Germinal center (tissue), 1 donor: Measurements from ENCODE around the gene PKP1.
A peak's percentile ranks its signal among the peaks of the same experiment; 100 is the strongest.

Experiments
- DNase-seq: peaks from one replicate; pipeline ENCODE4 v3.0.0; 2012; ENCODE audit warnings: mixed read lengths, low spot score

PKP1 gene

GRCh38 chr1:201371276-201371675, 88.0 kb downstream of the PKP1 start:
- no peak for DNase-seq

GRCh38 chr1:201371792-201372191, 88.5 kb downstream of the PKP1 start:
- DNase-seq: no peak

- no peak for DNase-seq
Observed at GRCh38 chr1:201374364-201374763, 91.1 kb downstream of the PKP1 start.

DNA sequence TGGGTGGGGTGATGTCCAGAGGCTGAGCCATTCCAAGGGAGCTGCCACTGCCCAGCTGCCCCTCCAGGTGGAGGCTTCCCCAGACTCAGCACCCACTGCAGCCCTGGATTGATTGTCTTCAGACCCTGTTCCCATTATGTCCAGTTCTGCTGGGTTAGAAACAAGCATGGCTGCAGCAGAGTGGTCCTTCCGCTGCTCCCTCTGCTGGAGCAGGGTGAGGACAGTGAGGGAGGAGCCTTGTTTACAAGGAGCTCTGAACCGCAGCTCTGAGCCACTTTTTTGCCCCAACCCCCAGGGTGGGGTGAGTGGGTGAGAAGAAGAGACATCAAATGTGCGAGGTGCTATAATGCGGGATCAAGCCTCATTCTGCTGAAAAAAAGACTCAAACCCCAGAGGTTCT, 91.9 kb downstream of the PKP1 start:
- no peak for DNase-seq

GRCh38 chr1:201376107-201376463, 92.8 kb downstream of the PKP1 start:
- no peak for DNase-seq

DNA sequence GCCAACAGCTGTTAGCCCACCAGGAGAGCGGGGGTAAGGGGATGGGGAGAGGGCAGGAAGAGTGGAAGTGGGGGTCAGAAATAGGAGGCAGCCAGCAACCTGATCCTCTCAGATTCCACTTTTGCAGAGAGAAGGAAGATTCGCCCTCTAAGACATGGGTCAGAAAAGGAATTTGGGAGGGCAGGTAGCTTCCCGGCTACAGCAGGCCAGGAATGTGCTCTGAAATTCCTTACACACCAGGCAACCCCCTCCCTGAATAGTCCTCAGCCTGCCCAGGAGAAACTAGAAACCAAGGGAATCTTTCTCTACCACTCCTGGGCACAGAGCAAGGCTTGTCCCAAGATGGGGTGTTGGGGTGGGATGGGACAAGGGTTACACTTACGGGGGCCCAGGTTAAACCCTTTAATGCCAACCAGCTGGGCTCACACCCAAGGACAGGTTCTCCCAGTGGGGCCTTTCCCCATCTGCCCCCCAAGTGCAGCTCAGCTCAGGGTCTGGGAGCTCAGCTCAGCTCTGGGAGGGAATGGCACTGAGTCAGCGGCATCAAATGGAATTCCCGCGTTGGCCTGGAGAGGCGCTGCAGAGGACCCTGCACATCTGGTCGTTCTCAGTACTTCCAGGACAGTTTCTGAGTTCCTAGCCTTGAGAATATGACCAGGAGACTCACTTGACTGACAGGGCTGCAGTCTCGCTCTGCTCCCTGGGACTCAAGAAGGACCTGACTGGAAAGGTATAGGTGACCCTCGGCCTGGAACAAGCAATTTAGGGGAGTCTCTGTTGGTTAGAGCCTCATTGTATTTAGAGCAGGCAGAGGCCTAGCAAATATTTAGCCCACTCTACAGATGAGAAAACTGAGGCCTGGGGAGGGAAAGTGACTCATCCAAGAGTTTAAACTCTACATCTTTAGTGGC, 93.4 kb downstream of the PKP1 start:
- peak; percentile 67 for DNase-seq

DNA sequence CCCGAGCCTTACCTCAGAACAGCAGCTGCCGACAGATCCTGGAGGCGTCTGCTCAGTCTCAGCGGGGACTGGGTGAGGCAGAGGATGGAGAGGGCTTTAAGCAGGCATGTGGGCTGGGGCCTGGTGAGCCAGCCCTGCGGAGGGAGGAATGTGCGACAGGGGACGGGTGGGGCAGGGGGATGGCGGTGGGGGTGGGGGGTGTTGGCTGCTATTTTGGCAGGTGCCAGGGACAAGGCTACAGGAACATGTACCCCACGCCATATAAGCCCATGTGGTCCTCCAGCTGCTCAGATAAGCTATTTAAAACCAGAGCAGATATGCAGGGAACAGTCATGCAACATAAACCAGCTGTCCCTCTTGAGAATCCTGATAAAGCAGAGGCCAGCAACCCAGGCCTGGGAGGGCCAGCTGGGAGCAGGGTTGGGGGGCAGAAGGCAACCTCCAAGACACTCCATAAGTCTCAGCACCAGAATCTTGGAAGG, 94.3 kb downstream of the PKP1 start, which contains the start of gene TNNT2:
TSS of gene TNNT2 (minus strand) at position 70 of the 482 bp plus-strand sequence. CDS start 4,426 bp downstream, outside the sequence.
- DNase-seq: no peak

- DNase-seq: no peak
Observed at GRCh38 chr1:201378804-201379203, 95.5 kb downstream of the PKP1 start.

DNA sequence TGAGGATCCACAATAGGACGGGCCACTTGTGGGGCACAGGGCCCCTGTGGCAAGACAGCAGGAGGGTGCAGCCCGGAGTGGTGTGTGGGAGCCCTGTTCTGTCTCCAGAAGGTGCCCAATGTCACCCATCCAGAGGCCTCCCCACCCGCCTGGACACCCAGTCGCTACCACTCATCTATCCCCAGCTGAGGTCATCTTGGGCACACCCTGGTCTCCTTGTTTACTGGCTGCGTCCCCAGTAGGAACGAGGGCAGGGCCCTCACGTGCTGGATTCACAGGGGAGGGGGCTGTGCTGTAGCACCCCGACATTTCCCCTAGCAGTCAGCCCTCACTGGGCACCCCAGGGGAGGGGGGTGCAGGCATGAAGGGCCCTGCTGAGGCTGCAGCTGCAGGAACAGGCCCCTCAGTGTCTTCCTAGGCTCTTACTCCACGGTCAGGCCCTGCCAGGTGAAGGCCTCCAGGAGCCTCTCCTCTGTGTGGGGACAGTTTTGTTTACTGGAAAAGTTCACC, 96.5 kb downstream of the PKP1 start:
- no peak for DNase-seq

DNA sequence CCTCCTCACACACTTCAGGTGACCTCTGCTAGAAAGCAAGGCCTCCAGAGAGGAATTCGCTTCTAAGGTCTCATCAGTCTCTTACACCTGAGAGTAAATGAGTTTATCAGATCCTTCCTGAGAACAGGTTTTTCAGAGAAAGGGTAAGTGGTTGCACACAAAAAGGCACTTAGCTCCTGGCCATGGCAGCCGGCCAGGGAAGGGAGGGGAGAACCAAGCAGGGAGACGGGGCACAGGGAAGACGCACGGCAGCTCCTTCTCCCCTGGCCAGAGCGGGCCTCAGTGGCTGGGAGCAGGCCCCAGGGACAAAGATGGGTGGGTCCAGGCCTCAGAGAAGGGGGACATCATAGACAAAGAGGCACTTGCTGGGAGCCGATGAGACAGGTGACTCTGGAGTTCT, 97.8 kb downstream of the PKP1 start:
- DNase-seq: no peak
